ENCODE results near the gene CPS1. TPM values are rescaled to one million over a fixed set of nuclear protein-coding genes. Genes with fewer than 3 reads are reported as not detected.

The CPS1 gene
- total RNA-seq, 1 donor from 2014 or later: 3.1 TPM

GRCh38 chr2:210676067-210676466 lies 119.7 kb downstream of the CPS1 start:
- no peak for DNase-seq (ENCODE audit: low read depth in 2 of 2)

GRCh38 chr2:210681491-210681890 lies 125.1 kb downstream of the CPS1 start:
- DNase-seq (ENCODE audit: low read depth in 2 of 2): no peak

DNA sequence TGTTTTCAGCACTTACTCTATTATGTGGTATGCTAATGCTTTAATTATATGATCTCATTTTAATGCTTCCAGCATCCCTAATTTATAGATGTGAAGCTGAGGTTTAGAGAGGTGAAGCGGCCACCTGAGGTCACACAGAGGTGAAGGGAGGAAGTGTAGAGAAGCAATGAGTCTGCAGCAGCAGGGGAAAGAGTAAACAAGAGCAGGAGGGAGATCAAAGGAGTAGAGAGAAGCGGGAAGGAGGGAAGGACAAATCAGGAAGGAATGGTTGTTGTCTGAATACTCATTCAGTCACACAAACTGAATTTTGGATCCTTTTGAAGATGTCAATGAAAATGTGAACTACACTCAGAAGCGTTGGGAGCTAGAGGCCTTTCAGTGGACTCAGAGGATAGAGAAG lies 130.0 kb downstream of the CPS1 start:
- no peak for DNase-seq (ENCODE audit: low read depth in 2 of 2)

DNA sequence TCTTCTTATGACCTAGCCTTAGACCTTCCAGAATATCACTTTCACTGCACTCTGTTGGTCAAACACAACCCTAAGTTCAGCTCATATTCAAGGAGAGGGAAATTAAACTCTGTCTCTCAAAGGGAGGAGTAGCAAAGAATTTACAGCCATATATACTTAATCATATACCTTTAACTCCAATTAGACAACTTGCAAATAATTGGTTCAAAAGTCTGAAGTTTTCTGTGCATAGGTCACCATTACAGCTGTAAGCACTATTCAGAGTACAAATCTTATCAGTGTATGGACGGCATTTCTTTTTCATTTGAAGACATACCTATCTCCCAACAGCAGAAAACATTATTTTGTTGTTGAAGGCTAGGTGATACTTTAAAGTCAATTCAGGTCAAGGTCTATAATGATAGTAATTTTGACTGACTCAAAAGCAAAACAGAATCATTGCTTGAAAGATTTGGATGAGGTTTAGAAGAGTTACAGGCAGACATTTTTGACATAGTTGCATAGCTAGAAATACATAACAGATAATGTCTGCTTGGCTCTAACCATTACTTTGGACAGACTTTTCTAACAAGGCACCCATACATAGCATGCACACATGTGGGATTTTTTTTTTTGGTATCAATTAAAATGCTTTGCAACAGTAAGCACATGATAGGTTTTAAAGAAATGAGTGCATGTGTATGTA lies 131.5 kb downstream of the CPS1 start:
- DNase-seq (ENCODE audit: low read depth in 2 of 2): no peak

- no peak for DNase-seq (ENCODE audit: low read depth in 2 of 2)
Observed at GRCh38 chr2:210707900-210708299, 151.5 kb downstream of the CPS1 start.

GRCh38 chr2:210713122-210713521 lies 156.7 kb downstream of the CPS1 start:
- no peak for DNase-seq (ENCODE audit: low read depth in 2 of 2)

- no peak for DNase-seq (ENCODE audit: low read depth in 2 of 2)
Observed at GRCh38 chr2:210715560-210716082, 159.2 kb downstream of the CPS1 start.

- DNase-seq (ENCODE audit: low read depth in 2 of 2): no peak
Observed at GRCh38 chr2:210718503-210718902, 162.1 kb downstream of the CPS1 start.

DNA sequence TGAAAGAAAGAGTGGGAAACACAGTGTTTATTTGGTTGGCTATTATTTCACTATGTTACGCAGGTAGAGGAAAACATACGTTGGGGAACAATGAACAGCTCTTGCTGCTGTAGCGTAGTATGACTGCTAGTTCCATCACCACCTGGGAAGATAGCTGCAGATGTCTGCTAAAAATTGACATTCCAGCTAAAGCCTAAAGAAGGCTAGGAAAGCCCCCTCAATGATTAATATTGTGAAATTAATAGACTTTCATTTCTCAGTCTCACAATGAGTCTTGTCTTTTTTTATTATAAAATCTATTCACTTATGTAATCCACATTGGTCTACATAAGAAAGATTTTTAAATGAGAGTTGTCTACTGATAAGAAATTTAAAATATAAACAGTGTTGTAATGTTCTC lies 165.7 kb downstream of the CPS1 start:
- DNase-seq (ENCODE audit: low read depth in 2 of 2): no peak

- no peak for DNase-seq (ENCODE audit: low read depth in 2 of 2)
Observed at GRCh38 chr2:210727549-210727948, 171.2 kb downstream of the CPS1 start.

Other genes starting within 250 kb of the CPS1 start
- not detected in 2 replicates for gene MYL1, start 241.4 kb upstream of the CPS1 start, total RNA-seq
- gene LANCL1, start 79.8 kb upstream of the CPS1 start, total RNA-seq: 22.1 and 22.5 TPM in 2 replicates

Data from dermis microvascular lymphatic vessel endothelial cell (primary cell).